GM18502 (cell line): ENCODE data around the gene NXN.
"Not testable (repeated sequence)": the region's sequence is repeated elsewhere in the genome, so short reads cannot be mapped to it uniquely, and the experiment has no call there.

ENCODE experiments used
- ATAC-seq: cut with Tn5 transposase; IDR thresholded peaks from one replicate; pipeline ENCODE4 v1.9.1; 2021; ENCODE audit warnings: mild to moderate bottlenecking; ENCODE audit not compliant: unreplicated experiment, poor library complexity

The NXN gene

GRCh38 chr17:789931-790873, 189.4 kb downstream of the NXN start:
- ATAC-seq = not testable (repeated sequence)

DNA sequence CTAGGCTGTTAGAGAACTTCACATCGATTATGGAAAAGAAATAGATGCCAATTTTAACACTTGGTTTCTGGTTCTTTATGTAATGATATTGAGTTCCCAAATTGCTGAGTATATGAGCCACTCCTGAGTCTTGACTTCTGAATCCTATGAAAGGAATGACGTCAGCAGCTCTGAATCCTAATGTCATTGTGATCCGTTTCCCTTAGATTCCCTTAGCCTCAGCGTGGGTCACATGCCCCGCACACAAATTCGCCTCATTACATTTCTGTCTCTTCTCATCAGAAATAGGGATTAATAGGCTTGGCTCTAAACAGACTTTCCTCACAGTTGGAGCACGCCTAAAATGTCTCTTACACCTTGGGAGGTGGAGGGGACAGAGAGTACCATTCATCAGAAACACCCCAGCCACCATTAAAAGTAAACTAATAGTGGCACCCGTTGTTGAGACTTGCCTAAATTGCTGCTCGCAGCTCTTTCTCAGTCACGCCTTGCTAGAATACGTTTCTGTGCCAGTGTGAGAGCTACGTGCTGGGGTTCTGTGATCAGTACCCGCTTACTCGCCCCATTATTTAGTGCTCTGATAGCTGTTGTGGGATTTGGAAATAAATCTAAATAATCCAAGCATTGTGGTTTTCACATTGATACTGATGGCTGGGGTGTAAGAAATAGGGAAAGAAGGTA, 190.3 kb downstream of the NXN start:
- ATAC-seq = no peak

GRCh38 chr17:788551-788950, 191.0 kb downstream of the NXN start:
- no peak for ATAC-seq

GRCh38 chr17:787641-788221, 191.8 kb downstream of the NXN start:
- ATAC-seq = no peak

DNA sequence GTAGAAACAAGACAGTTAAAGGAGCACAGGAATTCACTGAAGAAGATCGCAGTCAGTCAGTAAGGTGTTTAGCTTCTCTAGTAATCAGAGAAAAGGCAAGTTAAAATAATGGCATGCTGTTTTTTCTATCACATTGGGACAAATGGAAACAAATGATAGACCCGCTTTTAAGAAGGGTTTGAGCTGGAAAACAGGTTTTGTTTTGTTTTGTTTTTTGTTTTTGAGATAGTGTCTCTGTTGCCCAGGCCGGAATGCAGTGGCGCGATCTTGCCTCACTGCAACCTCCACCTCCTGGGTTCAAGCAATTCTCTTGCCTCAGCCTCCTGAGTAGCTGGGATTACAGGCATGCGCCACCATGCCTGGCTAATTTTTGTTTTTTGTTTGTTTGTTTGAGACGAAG, 193.7 kb downstream of the NXN start:
- not testable (repeated sequence) for ATAC-seq

GRCh38 chr17:784143-784542, 195.4 kb downstream of the NXN start:
- ATAC-seq = no peak

- peak; percentile 85 for ATAC-seq
These were observed 197.5 kb downstream of the NXN start, which contains the start of the genes GLOD4 and MRM3 for GRCh38 chr17:781805-782731. Gene GLOD4, minus strand, starts transcription at chr17:782280. Its CDS starts 25 bp downstream, at chr17:782255. Gene MRM3, plus strand, starts transcription at chr17:782353. Its CDS starts 26 bp downstream, at chr17:782379.

DNA sequence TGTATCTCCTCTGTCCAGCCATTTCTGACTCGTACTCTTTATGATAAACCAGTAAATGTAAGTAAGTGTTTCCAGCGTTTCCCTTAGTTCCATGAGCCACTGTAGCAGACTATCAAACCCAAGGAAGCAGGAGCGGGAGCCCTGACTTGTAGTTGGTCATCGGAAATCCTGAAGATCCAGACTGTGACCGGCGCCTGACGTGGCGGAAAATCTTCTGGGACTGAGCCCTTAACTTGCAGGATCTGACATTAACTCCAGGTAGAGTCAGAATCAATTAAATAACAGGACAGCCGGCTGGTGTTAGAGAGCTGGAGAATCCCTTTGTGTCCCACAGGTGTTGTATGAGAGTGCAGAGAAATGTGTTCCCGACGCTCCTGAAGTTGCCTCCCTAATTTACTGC, 201.5 kb downstream of the NXN start:
- ATAC-seq = no peak

GRCh38 chr17:774313-774584, 205.3 kb downstream of the NXN start:
- ATAC-seq = no peak

GRCh38 chr17:773467-774312, 205.9 kb downstream of the NXN start:
- ATAC-seq = no peak

GRCh38 chr17:773016-773415, 206.6 kb downstream of the NXN start:
- no peak for ATAC-seq

DNA sequence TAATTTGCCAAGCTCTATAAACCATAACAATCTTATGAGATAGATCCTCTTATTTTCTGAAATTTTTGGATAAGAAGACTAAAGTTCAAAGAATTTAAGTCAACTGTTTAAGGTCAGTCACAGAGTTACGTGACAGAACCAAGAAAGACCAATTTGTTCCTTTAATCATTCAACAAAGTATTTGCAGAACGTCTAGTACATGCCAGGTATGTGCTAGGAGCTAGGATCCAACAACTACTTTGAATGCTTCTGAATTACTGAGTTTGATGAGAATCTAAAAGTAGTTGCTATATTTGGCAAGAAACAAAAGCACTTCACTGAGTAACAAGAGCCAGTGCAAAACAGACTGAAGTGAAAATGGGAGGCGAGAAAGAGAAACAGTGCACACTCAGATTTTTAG, 212.5 kb downstream of the NXN start:
- no peak for ATAC-seq

- ATAC-seq = no peak
These were observed 219.2 kb downstream of the NXN start for GRCh38 chr17:760371-760770.

DNA sequence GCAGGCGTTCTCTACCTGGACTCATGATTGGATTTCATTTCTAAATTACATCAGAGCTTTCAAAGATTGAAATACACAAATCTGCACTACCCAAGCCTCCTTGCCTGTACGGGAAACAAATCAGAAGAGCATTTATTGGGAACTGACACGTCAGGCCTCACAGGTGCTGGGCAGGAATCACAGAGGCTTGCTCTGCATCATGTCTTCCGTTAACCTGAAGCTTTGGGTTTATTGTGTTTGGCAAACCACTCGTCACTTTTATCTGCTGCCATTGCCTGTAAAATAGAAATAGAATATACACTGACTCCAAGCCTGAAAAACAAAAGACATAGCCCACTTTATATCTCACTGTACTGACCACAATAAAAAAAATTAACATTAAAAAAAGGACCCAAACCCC, 219.6 kb downstream of the NXN start:
- no peak for ATAC-seq

GRCh38 chr17:756010-756567, 223.5 kb downstream of the NXN start:
- ATAC-seq = not testable (repeated sequence)

- ATAC-seq = not testable (repeated sequence)
These were observed 224.1 kb downstream of the NXN start for GRCh38 chr17:755319-755961.

- no peak for ATAC-seq
These were observed 226.2 kb downstream of the NXN start for GRCh38 chr17:753418-753817.

GRCh38 chr17:752620-753219, 226.9 kb downstream of the NXN start:
- ATAC-seq = peak; percentile 5
